Uterus (tissue), 4 donors: ENCODE measurements around the gene PCDHGB3. TPM values are rescaled to one million over a fixed set of nuclear protein-coding genes. Genes with fewer than 3 reads are reported as not detected.

ENCODE experiments used
- DNase-seq, 2 donors: peaks; one replicate each; pipeline ENCODE4 v3.0.0-alpha.2; 2019 to 2020
- H3K27ac ChIP-seq, 2 donors: fragments of 200-600 bp; sonication (generic); 1 replicate in 1 of 2; 2 replicates in 1 of 2; pipeline ENCODE4 v1.5.1; 2016 to 2018
- H3K27me3 ChIP-seq, 2 donors: fragments of 200-600 bp; sonication (generic); one replicate each; pipeline ENCODE4 v1.5.1; 2018 to 2019; ENCODE audit warnings: control low read depth in 1 of 2
- H3K36me3 ChIP-seq, 2 donors: fragments of 200-600 bp; sonication (generic); one replicate each; pipeline ENCODE4 v1.5.1; 2019; ENCODE audit warnings: control low read depth in 1 of 2
- H3K4me1 ChIP-seq, 2 donors: fragments of 200-600 bp; sonication (generic); one replicate each; pipeline ENCODE4 v1.5.1; 2018 to 2019; ENCODE audit warnings: control low read depth in 1 of 2
- H3K4me3 ChIP-seq, 2 donors: fragments of 200-600 bp; sonication (generic); 1 replicate in 1 of 2; 2 replicates in 1 of 2; pipeline ENCODE4 v1.5.1; 2018 to 2019; ENCODE audit warnings: mild to moderate bottlenecking in 1 of 2
- H3K9me3 ChIP-seq, 2 donors: fragments of 200-600 bp; sonication (generic); one replicate each; pipeline ENCODE4 v1.5.1; 2019; ENCODE audit warnings: control low read depth in 1 of 2
- CTCF ChIP-seq, 4 experiments: fragments of 200-600 bp in 2 of 4; fragments of 450-650 bp in 2 of 4; sonication (generic) in 2 of 4; IDR thresholded peaks; one replicate each; pipeline ENCODE4 v1.5.1; 2016 to 2019; ENCODE audit warnings: antibody characterized with exemption in 4 of 4, mild to moderate bottlenecking in 2 of 4, moderate library complexity in 1 of 4
- POLR2A ChIP-seq, 2 donors: fragments of 450-650 bp; IDR thresholded peaks; one replicate each; pipeline ENCODE4 v1.6.1; 2016; ENCODE audit warnings: antibody characterized with exemption in 2 of 2, mild to moderate bottlenecking in 1 of 2, moderate library complexity in 1 of 2
- intact Hi-C: fragments of 100-400 bp; cut with DNase I; formaldehyde crosslinking; loops from one replicate; pipeline ENCODE4 v1.15.1; 2023; ENCODE audit warnings: low total_unique reads
- total RNA-seq, 4 donors: library from RNA; depleted of rRNA in 3 of 4; stranded (reverse); fragments of >200 nt in 3 of 4; gene quantifications; one replicate each; pipeline versions ENCODE4 v1.1.0 to v1.2.4, GENCODE V29; 2014 to 2023
- donor health status: DM: yes; HTN: yes; CAD: no.

Gene PCDHGB3
- total RNA-seq, 4 donors from 2014 or later: 0.59 to 14.1 (median 8.1) TPM

DNA sequence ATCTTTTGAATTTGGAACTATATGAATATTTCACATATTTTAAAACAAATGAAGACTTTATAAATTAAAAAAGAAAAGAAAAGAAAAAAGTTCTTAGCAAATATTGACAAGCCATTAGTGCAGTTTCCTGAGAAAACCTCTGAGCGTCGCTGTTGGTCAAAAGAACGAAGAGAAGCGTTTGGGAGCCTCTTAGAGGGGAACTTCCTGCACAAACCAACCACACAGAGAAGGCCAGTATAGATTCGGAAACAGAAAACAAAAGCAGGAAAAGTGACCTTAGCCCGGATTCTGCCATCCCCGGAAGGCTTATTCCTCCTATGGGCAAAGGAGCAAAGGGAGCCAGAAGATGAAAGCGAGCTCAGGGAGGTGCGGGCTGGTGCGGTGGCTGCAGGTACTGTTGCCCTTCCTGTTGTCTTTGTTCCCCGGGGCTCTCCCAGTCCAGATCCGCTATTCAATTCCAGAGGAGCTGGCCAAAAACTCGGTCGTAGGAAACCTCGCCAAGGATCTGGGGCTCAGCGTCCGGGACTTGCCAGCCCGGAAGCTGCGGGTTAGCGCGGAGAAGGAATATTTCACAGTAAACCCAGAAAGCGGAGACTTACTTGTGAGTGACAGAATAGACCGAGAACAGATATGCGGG lies 10.1 kb upstream of the PCDHGB3 start, which contains the start of gene PCDHGB2:
PCDHGB2 (plus strand) TSS at position 205 of the 637 bp plus-strand sequence; CDS start at position 347, 142 bp downstream.
- intact Hi-C loops: no loop called here

DNA sequence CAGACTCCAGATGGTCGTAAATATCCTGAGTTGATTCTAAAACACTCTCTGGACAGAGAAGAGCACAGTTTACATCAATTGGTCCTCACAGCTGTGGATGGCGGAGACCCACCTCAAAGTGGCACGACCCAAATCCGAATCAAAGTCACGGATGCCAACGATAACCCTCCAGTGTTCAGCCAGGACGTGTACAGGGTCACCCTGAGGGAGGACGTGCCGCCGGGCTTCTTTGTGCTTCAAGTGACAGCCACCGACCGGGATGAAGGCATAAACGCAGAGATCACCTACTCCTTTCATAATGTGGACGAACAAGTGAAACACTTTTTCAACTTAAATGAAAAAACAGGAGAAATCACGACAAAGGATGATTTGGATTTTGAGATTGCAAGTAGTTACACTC lies 9.4 kb upstream of the PCDHGB3 start:
- DNase-seq: no peak
- Histone ChIP-seq H3K4me3 (no peak overlapping the region), H3K27me3 (no peaks in the 10 kb centered on the region), H3K9me3 (peaks cover 0 to 89% of the 10 kb centered on the region in 2 donors), H3K36me3 (no peaks in the 10 kb centered on the region), H3K27ac (no peak overlapping the region), H3K4me1 (no peaks in the 10 kb centered on the region)
- intact Hi-C loops: no loop called here
- no peak for TF ChIP-seq CTCF (IDR thresholded peaks at IDR 0.05)

More for the DNA sequence above, 10.1 kb upstream of the PCDHGB3 start, which contains the start of gene PCDHGB2:
- Histone ChIP-seq H3K27ac (no peak within 1 kb of the TSS), H3K9me3 (peaks cover 0 to 88% of the 10 kb centered on the region in 2 donors), H3K4me3 (peak within 1 kb of the TSS in 1 of 2 donors; percentile 1), H3K27me3 (no peaks in the 10 kb centered on the region), H3K36me3 (no peaks in the 10 kb centered on the region), H3K4me1 (no peaks in the 10 kb centered on the region)
- TF ChIP-seq CTCF (IDR thresholded peaks at IDR 0.05) (peak in 1 of 4 experiments; percentile 17), POLR2A (IDR thresholded peaks at IDR 0.05) (no peak)
- DNase-seq: no peak

DNA sequence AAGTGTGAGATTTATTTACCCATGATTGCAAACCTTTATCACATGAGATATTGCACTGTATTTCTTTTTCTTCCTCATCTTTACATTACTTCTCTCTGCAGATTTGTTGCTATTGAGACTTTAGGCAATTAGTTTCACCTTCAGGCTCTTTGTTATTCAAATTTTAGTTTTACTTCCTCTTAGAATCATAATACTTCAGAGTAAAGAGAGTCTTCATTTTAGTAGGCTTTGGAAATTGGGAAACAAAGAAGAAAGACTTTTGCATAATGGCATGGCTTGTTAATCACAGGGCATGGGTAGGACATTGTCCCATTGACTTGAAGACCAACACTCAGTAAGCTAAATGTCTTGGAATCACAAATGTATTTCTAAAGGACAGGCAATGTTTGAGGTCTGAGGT lies 7.3 kb upstream of the PCDHGB3 start:
- DNase-seq: no peak
- TF ChIP-seq POLR2A (IDR thresholded peaks at IDR 0.05) (no peak), CTCF (IDR thresholded peaks at IDR 0.05) (no peak)
- intact Hi-C loops: no loop called here

GRCh38 chr5:141363952-141364660 lies 5.9 kb upstream of the PCDHGB3 start, which contains the start of gene PCDHGA5:
Gene PCDHGA5 (plus strand): TSS chr5:141364162. CDS start chr5:141364331, 169 bp downstream.
- intact Hi-C loops: no loop called here

More for the DNA sequence above, 7.3 kb upstream of the PCDHGB3 start:
- peaks cover 0 to 93% of the 10 kb centered on the region in 2 donors for H3K9me3 ChIP-seq
- no peak overlapping the region for H3K27ac ChIP-seq
- H3K27me3 ChIP-seq: no peaks in the 10 kb centered on the region
- H3K4me3 ChIP-seq: no peak overlapping the region
- H3K36me3 ChIP-seq: no peaks in the 10 kb centered on the region
- no peaks in the 10 kb centered on the region for H3K4me1 ChIP-seq

More at GRCh38 chr5:141363952-141364660, 5.9 kb upstream of the PCDHGB3 start, which contains the start of gene PCDHGA5:
- no peaks in the 10 kb centered on the region for H3K4me1 ChIP-seq
- H3K9me3 ChIP-seq: peaks cover 0 to 89% of the 10 kb centered on the region in 2 donors
- no peak within 1 kb of the TSS for H3K27ac ChIP-seq
- no peak for TF ChIP-seq CTCF (IDR thresholded peaks at IDR 0.05)
- TF ChIP-seq POLR2A (IDR thresholded peaks at IDR 0.05): no peak
- H3K36me3 ChIP-seq: no peaks in the 10 kb centered on the region
- no peak for DNase-seq
- no peak within 1 kb of the TSS for H3K4me3 ChIP-seq
- no peaks in the 10 kb centered on the region for H3K27me3 ChIP-seq
